ENCODE results near the gene FES.
A peak's percentile ranks its signal among the peaks of the same experiment; 100 is the strongest.
"Not testable (repeated sequence)": the region's sequence is repeated elsewhere in the genome, so short reads cannot be mapped to it uniquely, and the experiment has no call there.

FES gene

GRCh38 chr15:90883976-90884718, at the start of gene FES:
TSS of gene FES (plus strand) at chr15:90884504. CDS start at chr15:90885046, 542 bp downstream.
- DNase-seq (ENCODE audit: low read depth, low spot score): peak; percentile 69

- DNase-seq (ENCODE audit: low read depth, low spot score): no peak
Measured at GRCh38 chr15:90834626-90835025, 49.7 kb upstream of the FES start.

DNA sequence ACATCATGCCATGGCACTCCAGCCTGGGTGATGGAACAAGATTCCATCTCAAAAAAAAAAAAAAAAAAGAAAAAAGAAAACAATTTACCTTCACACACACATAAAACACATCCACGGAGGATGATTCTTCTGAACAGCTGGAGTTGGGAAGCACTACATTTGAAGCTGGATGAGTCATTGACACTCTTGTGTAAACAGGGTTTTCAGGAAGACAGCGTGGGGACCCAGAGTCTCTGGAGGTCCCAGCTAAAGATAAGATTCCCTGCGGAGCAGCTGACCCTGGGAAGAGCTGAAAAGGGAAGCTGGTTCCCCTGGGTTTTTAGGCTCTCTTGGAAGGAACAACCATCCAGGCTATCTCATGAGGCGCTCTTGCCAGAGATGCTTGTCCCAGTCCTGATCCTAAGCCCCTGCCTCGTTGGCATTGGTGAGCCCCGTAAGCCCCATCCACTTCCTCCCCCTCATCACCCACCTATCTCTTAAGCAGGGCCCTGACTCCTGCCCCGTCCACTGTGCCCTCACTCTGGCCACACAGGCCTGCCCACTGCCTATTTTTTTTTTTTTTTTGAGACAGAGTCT, 47.9 kb upstream of the FES start:
- DNase-seq (ENCODE audit: low read depth, low spot score): peak; percentile 53

DNA sequence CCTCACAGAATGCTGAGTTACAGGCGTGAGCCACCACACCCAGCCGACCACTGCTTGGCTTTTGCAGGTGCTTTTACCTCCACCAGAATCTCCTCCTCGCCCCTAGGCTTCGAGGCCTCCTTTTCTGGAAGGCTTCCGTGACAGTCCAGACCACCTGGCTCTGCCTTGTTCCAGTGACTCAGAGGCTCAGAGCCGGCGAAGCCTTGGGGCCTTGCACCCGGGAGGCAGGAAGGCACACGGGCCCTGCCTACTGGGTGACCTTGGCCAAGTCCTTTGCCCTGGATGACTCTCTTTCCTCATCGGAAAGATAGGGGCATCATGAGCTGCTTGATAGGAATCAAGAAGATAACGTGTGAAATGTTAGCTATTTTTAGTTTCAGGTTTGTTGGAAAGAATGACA, 47.2 kb upstream of the FES start:
- DNase-seq (ENCODE audit: low read depth, low spot score): peak; percentile 40

DNA sequence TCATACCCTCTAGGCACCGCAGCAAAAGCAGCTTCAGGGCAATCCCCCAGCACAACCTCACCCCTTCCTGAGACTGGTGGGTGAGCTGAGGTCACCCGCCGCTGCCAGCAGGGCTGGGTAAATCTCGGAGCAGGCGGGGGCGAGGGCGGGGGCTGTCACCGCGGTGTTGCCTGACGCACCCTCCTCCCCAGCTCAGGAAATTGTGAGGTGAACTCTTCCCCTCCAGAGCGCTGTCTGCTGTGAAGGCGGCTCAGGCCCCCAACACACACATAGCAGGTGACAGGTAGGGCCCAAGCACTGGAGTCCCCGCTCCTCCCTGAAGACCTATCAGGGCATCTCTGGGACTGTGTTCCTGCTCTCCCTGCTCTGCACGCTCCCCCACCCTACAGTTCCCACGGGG, 46.2 kb upstream of the FES start:
- no peak for DNase-seq (ENCODE audit: low read depth, low spot score)

GRCh38 chr15:90838544-90838943, 45.8 kb upstream of the FES start:
- no peak for DNase-seq (ENCODE audit: low read depth, low spot score)

DNA sequence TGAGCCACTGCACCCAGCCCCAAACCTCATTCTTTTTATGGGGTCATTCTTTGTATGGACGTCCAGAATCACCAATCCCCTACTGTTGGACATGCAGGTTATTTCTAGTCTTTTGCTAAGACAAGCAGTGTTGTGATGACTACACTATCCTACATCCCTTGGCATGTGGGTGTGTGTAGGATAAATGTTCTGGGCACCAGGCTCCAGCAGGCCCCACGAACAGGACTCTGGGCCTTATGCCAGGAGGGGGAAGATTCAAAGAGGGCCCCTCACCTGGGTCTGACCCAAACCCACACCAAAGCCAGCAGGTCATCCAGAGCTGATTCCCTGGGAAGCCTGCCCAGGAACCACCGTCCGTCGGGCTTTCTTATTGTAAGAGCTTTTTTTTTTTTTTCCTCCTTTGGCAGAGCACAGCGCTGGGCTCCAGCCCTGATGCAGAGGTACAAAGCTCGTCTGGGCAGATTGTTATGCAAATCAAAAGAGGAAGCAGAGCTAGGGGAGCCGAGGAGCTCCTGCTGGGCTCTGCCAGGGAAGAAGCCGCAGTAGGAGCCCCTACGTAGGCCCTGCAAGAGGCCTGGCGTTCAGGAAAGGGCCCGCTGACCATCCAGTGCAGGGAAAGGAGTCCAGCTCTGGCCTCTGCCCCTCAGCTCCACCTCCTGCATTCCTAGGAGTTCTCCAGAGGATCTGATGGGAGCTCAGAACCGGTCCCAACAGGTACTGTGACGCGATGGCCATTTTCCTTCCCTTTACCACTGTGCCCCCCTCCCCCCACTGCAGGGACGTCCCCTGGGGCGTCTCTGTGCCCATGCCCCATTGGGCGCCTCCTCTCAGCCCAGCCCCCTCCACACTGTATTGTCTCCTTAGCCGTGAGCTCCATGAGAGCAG, 44.9 kb upstream of the FES start:
- DNase-seq (ENCODE audit: low read depth, low spot score): peak; percentile 96

DNA sequence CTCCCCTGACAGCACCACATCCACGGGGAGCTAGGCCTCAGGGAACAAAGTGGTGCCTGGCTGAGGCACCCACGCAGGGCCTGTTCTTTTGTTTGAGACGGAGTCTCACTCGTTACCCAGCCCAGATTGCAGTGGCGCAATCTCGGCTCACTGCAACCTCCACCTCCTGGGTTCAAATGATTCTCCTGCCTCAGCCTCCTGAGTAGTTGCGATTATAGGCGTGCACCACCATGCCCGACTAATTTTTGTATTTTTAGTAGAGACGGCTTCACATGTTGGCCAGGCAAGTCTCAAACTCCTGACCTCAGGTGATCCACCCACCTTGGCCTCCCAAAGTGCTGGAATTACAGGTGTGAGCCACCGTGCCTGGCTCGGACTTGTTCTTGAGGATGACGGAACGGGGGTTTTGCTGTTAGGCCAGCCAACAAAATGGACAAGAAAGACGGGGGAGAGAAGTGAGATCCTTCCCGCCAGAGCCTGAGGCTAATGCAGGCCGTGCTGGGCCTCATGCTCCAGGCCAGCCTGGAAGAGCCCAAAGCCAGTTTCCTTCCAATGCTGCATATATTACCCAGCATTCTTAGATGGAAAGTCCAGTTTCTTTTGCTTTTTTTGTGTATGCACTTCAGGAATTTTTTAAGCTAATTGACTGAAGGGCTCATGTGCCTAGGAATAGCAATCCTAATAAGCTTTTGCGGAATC, 44.0 kb upstream of the FES start:
- DNase-seq (ENCODE audit: low read depth, low spot score): peak; percentile 73

GRCh38 chr15:90840954-90841353, 43.4 kb upstream of the FES start:
- DNase-seq (ENCODE audit: low read depth, low spot score): peak; percentile 52

- DNase-seq (ENCODE audit: low read depth, low spot score): no peak
Measured at GRCh38 chr15:90844696-90845095, 39.6 kb upstream of the FES start.

DNA sequence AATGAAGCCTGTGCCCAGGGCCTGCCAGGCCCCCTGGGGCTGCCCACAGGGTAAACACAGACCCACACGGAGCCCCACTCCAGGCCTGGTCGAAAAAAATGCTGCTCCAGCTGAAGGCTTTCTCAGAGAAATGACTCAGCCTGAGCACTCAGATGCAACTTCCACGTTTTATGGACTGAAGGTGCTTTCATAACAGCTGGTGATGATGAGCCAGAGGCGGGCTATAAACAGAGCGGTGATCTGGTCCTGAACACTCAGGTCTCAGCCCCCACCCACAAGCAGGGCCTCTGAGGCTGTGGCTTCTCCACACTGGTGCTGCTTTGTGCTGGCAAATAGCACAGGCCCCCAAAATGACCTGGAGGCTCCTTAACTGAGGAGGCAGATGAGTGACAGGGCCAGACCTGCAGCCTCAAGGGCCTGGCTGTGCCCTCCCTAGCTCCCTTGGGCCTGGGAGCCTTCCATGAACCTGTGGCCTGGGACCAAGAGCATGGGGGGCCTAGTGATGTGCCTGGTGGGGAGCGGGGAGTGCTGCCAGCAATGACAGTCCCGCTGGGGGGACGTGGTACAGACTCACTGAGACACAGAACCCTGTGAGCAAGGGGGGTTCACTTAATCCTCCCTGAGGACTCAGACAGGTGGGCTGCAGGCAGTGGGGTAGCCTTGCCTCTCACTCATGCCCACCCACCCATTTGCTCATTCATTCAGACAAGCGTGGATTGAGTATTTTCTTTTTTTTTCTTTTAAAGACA, 38.9 kb upstream of the FES start:
- peak; percentile 58 for DNase-seq (ENCODE audit: low read depth, low spot score)

DNA sequence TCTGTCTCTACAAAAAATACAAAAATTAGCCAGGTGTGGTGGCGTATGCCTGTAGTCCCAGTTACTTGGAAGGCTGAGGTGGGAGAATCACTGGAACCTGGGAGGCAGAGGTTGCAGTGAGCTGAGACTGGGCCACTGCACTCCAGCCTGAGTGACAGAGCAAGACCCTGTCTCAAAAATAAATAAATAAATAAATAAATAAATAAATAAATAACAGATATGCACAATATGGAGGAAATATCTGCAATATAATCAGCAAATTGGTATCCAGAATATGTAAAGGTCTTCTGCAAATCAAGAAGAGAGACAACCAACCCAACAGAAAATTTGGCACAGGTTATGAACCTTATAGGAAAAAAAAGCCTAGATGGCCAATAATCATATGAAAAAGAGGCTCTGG, 34.9 kb upstream of the FES start:
- DNase-seq (ENCODE audit: low read depth, low spot score): not testable (repeated sequence)

DNA sequence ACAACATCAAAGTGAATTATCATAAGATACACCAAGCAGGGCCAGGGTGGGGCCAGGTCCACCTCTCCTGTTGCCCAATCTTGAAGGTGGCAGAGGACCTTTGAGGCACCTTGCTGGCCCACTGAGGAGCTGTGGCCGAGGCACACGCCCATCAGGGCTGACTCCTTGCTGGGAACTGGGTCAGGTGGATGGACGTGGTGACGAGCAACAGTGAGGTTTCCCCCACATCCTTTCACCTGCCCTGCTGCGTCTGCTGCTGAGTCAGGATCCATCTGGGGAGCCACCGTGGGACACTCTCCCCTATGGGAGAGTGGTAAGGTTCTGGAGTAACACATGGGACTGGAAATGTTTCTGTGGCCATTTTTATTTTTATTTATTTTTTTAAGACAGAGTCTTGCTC, 33.2 kb upstream of the FES start:
- DNase-seq (ENCODE audit: low read depth, low spot score): no peak

DNA sequence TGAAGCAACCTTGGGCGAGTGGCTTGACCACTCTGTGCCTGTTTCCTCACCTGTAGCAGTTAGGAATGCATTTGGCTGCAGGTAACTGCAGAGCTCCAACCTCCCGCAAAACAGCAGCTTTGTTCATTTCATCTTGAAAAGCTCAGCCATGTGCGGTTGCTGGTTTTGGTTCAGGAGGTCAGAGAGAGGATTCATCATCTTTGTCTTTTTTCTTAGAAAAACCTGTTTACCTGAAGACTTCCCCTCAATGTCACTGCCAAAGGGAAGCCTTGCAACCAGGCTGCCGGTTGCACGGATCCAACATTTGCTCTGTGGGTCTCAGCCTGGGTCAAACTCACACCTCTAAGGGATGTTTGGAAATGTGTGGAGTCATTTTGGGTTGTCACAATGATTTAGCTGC, 32.4 kb upstream of the FES start:
- DNase-seq (ENCODE audit: low read depth, low spot score): no peak

GRCh38 chr15:90855139-90855538, 29.2 kb upstream of the FES start:
- DNase-seq (ENCODE audit: low read depth, low spot score): no peak

DNA sequence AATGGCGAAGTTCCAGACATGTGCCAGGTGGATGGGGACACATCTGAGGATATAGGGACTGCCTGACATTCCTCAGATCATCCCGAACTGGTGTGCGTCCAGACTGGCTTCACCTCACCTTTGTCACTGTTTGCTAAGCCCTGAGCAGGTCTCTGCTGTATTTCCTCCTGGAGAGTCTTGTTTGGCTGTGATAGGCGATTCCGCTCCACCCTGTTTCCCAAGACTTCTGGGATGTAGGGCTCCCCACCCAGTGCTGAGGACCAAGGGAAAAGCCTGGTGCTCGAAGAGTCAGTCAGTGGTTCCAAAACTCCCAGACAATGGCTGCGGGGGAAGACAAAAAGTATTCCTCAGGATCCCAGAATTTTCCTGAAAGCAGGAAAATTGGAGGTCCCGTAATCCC, 27.0 kb upstream of the FES start:
- DNase-seq (ENCODE audit: low read depth, low spot score): no peak

- DNase-seq (ENCODE audit: low read depth, low spot score): no peak
Measured at GRCh38 chr15:90857883-90858443, 26.3 kb upstream of the FES start.

DNA sequence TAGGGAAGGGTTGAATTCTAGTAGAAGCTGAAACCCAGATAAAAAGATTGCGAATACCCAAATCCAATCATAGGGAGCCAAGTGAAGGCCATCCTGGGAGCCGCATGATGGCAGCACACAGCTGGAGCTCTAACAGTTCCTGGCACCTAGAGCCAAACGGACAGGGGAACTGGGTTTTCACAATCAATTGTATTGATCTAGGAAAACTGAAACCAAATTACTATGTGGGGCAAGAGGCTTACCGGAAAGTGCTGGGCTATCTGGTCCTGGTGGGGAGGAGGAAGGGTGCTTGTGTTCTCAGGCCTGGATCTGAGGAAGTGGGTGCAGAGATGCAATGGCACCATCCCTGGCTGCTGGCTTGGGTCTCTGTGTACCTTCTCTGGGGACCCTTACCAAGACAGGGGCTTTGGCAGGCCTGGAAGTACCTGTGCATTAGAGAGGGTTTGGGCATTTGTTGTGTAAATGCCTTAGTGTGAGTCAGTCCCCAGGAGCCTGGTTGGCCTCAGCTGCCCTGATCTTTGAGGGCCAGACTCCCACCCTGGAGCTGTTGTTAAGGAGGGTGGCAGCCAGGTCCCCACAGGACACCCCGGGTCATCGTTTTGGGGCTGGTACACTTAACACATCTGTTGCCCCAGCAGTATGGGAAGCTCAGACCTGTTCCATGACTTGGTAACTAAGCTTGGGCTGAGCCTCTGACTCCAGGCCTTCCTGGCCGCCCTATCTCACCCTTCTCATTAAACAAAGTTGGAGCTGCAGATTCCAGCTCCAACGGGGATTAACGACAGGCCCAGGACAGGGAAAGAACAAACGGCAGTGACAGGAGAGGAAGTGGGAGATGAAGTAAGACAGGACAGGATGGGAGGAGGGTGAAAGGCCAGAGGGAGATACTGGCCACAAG, 24.8 kb upstream of the FES start:
- peak; percentile 84 for DNase-seq (ENCODE audit: low read depth, low spot score)

DNA sequence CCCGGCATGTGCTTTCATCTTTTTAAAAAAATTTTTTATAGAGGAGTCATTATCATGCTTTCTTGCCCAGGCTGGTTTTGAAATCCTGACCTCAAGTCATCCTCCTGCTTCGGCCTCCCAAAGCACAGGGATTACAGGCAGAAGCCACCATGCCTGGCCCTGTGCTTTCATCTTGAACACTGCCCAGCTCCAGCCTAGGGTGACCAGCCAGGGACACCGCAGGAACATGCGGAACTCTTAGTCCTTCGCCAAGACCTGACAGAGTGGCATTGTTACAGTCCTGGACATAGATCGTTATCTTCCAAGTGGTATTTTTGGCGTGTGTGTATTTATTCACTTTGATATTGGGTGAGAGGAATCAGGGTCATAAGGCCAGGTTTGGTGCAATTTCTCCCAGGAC, 23.9 kb upstream of the FES start:
- DNase-seq (ENCODE audit: low read depth, low spot score): peak; percentile 21

Measured in ELF-1 (cell line).